Calu3 (cell line): ENCODE results near the gene COL21A1. TPM values are rescaled to one million over a fixed set of nuclear protein-coding genes. Genes with fewer than 3 reads are reported as not detected.
A peak's percentile ranks its signal among the peaks of the same experiment; 100 is the strongest.

Experiments
- BruUV-seq: library from RNA; stranded (reverse); fragments of 400-500 nt; replicated peaks from 2 replicates; lab custom pipeline; 2021; lab: Mats Ljungman, UMichigan
- CTCF ChIA-PET: fragments of 300-600 bp; sonication (Branson Sonifier 250); formaldehyde crosslinking; loops from one replicate; lab custom pipeline; 2022; ENCODE audit warnings: antibody characterized with exemption; lab: Charles Lee
- DNase-seq: peaks from one replicate; pipeline ENCODE4 v3.0.0; 2022
- H3K27ac Mint-ChIP-seq: one replicate; pipeline ENCODE4 v1.8.0; 2022; ENCODE audit warnings: mixed read lengths; ENCODE audit not compliant: unreplicated experiment
- H3K27me3 Mint-ChIP-seq: one replicate; pipeline ENCODE4 v1.8.0; 2022; ENCODE audit warnings: mixed read lengths; ENCODE audit not compliant: unreplicated experiment
- H3K36me3 Mint-ChIP-seq: one replicate; pipeline ENCODE4 v1.8.0; 2022; ENCODE audit warnings: mild to moderate bottlenecking, moderate library complexity, mixed read lengths; ENCODE audit not compliant: insufficient read depth, unreplicated experiment
- H3K4me1 Mint-ChIP-seq: one replicate; pipeline ENCODE4 v1.8.0; 2022; ENCODE audit warnings: mild to moderate bottlenecking, low read depth, mixed read lengths; ENCODE audit not compliant: unreplicated experiment
- H3K4me3 Mint-ChIP-seq: one replicate; pipeline ENCODE4 v1.8.0; 2022; ENCODE audit warnings: mild to moderate bottlenecking, low read depth, moderate library complexity, mixed read lengths; ENCODE audit not compliant: unreplicated experiment
- H3K9me3 Mint-ChIP-seq: one replicate; pipeline ENCODE4 v1.8.0; 2022; ENCODE audit warnings: low read depth, mixed read lengths; ENCODE audit not compliant: unreplicated experiment
- CTCF ChIP-seq: fragments of 200-600 bp; IDR thresholded peaks from one replicate; pipeline ENCODE4 v1.8.0; 2022; ENCODE audit warnings: antibody characterized with exemption; ENCODE audit not compliant: unreplicated experiment
- intact Hi-C: fragments of 100-400 bp; cut with micrococcal nuclease; formaldehyde crosslinking; loops from one replicate; pipeline ENCODE4 v1.10.0; 2022; ENCODE audit not compliant: unreplicated experiment
- total RNA-seq: library from RNA; stranded (reverse); gene quantifications from 2 replicates; pipeline ENCODE4 v1.2.3, GENCODE V29; 2022

Gene COL21A1
- total RNA-seq, 1 experiment from 2014 or later: 1.8 TPM

GRCh38 chr6:56279331-56280080, 32.1 kb upstream of the COL21A1 start:
- H3K36me3 Mint-ChIP-seq: peaks cover 4% of the 10 kb centered on the region
- DNase-seq: peak; percentile 47
- CTCF ChIA-PET: interaction anchor here (0.7 to 1.0 kb wide), 3 partner anchors 11 to 33 kb away, joined by 3 to 4 read pairs (median 3); no protein-coding TSS in a partner anchor
- intact Hi-C loops: loop anchor here (5.0 to 10.0 kb wide), 2 partner anchors 122 to 175 kb away; no protein-coding TSS in a partner anchor
- H3K4me3 Mint-ChIP-seq: peak overlapping the region; percentile 14
- peaks cover 34% of the 10 kb centered on the region for H3K4me1 Mint-ChIP-seq
- no peaks in the 10 kb centered on the region for H3K27me3 Mint-ChIP-seq
- H3K27ac Mint-ChIP-seq: peak overlapping the region; percentile 86
- no TSS peak for BruUV-seq
- no peak for TF ChIP-seq CTCF
- peaks cover 11% of the 10 kb centered on the region for H3K9me3 Mint-ChIP-seq

- Mint-ChIP-seq H3K27me3 (no peaks in the 10 kb centered on the region), H3K4me3 (no peak overlapping the region), H3K36me3 (peaks cover 4% of the 10 kb centered on the region), H3K9me3 (peaks cover 12% of the 10 kb centered on the region), H3K4me1 (peaks cover 34% of the 10 kb centered on the region), H3K27ac (peak overlapping the region; percentile 86)
- CTCF ChIA-PET: no interaction called here
- no peak for TF ChIP-seq CTCF
- no peak for DNase-seq
- no TSS peak for BruUV-seq
- intact Hi-C loops: loop anchor here (5.0 to 10.0 kb wide), 2 partner anchors 121 to 173 kb away; no protein-coding TSS in a partner anchor
Observed at GRCh38 chr6:56278171-56278591, 30.8 kb upstream of the COL21A1 start.

GRCh38 chr6:56270812-56271441, 23.5 kb upstream of the COL21A1 start:
- Mint-ChIP-seq H3K27me3 (no peaks in the 10 kb centered on the region), H3K9me3 (peaks cover 15% of the 10 kb centered on the region), H3K36me3 (no peaks in the 10 kb centered on the region), H3K4me1 (no peaks in the 10 kb centered on the region), H3K4me3 (no peak overlapping the region), H3K27ac (no peak overlapping the region)
- no TSS peak for BruUV-seq
- DNase-seq: no peak
- intact Hi-C loops: loop anchor here (10.0 kb wide), 1 partner anchor 166 kb away; no protein-coding TSS in a partner anchor
- TF ChIP-seq CTCF: no peak
- CTCF ChIA-PET: no interaction called here

GRCh38 chr6:56268266-56268665, 20.9 kb upstream of the COL21A1 start:
- CTCF ChIA-PET: no interaction called here

More at GRCh38 chr6:56268266-56268665, 20.9 kb upstream of the COL21A1 start:
- Mint-ChIP-seq H3K36me3 (no peaks in the 10 kb centered on the region), H3K27ac (no peak overlapping the region), H3K4me3 (no peak overlapping the region), H3K9me3 (peaks cover 13% of the 10 kb centered on the region), H3K27me3 (no peaks in the 10 kb centered on the region), H3K4me1 (no peaks in the 10 kb centered on the region)
- TF ChIP-seq CTCF: no peak
- intact Hi-C loops: no loop called here
- DNase-seq: no peak
- BruUV-seq: no TSS peak
